Eye (tissue), 1 donor: ENCODE measurements around the gene RNF212.

ENCODE experiments used
- DNase-seq: peaks from one replicate; pipeline ENCODE4 v3.0.0-alpha.2; 2015

The RNF212 gene

DNA sequence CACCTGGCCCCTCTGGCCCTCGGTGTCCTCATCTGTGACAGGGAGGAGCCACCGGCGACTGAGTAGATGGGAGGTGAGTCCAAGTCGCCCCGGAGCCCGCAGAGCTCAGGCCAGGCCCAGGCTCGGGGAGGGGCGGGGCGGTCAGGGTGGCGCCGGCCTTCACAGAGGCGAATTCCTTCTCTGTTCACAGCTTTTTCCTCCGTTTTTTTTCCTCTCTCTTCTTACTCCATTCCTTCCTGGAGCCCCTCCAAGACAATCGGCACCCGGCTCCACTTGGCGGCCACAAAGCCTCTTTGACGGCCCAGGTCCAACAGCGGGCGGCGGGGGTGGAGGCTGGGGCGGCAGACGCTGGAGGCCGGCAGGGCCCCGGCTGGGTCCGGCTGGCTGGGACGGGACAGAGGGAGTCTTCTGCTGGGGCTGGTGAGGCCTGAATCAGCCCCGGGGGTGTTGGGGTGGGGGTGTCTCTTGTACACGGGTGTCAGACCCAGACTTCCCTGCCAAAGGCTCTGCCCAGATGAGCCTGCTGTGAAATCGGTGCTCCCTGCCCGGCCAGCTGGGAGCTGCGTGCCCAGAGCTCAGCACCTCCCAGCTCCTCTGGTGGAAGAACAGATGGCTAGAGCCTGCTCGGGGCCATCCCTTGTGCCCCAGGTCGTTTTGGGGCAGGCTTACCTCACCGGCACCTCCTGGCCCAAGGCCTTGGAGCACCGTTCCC, 79.4 kb downstream of the RNF212 start:
- no peak for DNase-seq

- DNase-seq: no peak
These were observed 80.5 kb downstream of the RNF212 start for GRCh38 chr4:1032861-1033260.

DNA sequence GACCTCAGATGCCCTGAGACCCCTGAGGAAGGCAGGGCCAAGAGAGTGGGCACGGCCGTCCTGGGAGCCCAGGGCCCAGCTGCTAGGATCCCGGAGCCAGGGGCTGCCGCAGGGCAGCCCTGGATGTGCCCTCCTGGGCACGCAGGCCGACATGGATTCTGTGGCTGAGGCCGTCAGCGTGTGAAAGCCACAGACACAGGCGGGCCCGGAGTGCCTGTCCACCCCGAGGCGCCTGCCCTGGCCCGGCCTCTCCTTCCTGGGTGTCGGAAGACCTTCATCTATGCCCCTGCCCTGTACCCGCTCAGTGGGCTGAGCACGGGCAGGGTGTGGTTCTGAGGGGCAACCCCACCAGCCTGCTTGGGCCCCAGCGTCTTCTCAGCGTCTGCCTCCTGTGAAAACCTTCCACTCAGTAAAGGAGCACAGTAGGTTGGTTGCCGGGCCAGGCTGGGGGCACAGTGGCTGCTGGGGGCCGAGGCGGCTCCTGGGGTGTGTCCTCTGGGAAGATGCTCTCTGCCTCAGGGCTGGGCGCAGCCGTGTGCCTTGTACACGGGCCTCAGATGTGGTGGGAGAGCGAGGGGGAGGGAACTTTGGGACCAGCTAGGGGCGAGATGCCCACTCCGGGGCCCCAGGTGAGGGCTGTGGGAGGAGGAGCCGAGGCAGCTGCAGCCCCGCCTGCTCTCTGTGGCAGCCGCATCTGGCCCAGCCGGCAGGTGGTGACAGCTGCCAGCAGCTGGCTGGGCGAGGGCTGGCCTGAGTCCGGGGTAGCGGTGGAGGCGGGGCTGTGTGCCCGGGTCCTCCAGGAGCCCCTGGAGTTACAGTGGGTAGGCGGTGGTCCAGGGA, 81.2 kb downstream of the RNF212 start:
- no peak for DNase-seq

DNA sequence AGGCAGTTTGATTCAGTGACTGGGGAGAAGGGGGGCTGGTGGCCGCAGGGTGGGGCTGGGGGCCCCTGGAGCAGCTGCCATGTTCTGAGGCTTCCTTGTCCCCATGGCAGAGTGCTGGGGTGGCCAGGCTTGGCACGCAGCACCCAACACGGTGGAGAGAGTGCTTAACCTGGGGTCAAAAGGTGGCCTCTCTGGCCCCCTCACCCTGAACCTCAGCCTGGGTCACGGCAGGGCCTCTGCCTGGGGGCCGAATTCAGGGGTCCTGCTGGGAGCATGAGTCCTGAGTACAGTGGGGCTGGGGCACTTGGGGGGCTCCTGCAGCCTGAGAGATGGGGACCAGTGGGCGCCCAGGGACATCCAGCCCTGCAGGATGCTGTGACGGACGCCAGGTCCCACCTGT, 82.0 kb downstream of the RNF212 start:
- DNase-seq: no peak

- no peak for DNase-seq
These were observed 82.8 kb downstream of the RNF212 start for GRCh38 chr4:1030559-1030958.

- DNase-seq: no peak
These were observed 83.3 kb downstream of the RNF212 start for GRCh38 chr4:1030031-1030430.

GRCh38 chr4:1029529-1029928, 83.8 kb downstream of the RNF212 start:
- no peak for DNase-seq

DNA sequence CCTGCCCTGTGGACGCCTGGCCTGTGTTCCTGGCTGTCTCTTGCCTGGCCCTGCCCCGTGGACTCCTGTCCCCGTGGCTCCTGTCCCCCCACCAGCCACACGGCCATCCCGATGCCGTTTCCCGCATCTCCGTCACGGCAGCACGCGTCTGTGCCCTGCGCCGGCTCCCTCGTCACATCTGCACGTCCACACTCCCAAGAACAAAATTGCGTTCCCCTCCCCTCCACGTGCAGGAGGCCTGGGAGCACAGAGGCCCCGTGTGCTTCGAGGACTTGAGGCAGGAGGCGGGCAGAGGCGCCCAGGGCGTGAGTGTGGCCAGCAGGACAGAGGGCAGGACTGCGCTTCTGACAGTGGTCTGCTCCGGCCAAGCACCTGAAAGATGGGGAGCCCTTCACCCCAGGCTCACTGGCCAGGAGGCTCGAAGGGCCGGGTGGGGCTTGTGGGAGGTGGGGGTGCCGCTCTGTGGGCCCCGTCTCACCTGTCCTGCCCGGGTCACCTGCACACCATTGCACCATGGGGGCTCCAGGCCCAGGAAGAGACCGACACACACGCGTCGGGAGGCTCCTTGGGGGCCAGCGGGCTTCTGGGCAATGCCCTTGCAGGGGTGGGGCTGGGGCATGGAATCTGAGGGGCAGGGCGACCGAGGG, 84.7 kb downstream of the RNF212 start:
- DNase-seq: no peak

DNA sequence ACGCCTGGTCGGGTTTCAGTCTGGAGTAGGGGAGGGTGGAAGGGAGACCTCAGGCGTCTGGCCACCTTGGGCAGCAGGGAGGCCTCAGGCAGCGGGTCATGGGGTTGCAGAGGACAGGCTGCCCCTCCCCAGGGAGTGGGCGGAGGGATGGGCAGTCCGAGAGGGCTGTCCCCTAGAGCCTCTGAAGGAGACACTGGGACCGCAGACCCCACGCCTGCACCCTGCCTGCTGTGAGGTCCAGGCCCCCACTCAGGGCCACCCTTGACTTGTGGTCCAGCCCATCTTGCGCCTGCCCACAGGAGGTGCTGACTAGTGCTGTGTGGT, 85.5 kb downstream of the RNF212 start:
- no peak for DNase-seq

DNA sequence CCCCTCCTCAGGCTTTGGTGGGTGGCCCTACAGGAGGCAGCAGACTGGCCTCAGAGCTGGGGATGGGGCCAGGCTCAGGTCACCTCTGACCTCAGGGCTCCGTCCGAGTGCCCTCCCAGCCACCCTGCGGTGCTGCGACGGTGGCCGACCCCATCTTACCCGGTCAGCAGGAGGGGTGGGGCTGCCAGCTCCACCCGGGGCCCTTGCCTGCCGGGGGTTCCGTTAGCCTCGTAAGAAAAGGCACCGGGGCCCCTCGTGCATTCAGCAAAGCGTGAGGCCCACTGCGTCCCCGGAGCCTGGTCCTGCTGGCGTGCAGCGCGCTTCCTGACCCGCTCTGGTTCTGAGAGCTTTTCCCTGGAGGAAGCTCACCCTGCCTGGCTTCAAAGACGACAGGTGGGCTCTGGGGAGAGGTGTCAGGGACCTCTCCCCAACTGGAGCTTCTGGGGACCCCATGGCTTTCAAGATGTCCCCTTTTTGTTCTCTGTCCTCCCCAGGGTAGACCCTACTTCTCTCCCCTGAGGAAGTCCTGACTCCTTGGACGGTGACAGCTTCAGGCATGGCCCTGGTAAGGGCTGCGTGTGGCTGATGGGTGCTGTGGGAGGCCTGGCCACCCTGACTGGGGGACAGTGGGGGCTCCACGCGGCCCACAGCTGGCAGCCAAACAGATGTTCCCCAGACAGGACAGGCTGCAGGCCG, 86.0 kb downstream of the RNF212 start:
- DNase-seq: no peak

DNA sequence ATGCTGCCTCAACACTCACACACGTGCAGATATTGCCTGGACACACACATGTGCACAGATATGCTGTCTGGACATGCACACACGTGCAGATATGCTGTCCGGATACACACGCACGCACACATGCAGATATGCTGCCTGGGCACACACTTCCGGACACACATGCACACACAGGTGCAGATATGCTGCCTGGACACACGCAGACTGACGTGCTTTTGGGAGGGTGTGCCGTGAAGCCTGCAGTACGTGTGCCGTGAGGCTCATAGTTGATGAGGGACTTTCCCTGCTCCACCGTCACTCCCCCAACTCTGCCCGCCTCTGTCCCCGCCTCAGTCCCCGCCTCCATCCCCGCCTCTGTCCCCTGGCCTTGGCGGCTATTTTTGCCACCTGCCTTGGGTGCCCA, 87.2 kb downstream of the RNF212 start:
- DNase-seq: no peak

DNA sequence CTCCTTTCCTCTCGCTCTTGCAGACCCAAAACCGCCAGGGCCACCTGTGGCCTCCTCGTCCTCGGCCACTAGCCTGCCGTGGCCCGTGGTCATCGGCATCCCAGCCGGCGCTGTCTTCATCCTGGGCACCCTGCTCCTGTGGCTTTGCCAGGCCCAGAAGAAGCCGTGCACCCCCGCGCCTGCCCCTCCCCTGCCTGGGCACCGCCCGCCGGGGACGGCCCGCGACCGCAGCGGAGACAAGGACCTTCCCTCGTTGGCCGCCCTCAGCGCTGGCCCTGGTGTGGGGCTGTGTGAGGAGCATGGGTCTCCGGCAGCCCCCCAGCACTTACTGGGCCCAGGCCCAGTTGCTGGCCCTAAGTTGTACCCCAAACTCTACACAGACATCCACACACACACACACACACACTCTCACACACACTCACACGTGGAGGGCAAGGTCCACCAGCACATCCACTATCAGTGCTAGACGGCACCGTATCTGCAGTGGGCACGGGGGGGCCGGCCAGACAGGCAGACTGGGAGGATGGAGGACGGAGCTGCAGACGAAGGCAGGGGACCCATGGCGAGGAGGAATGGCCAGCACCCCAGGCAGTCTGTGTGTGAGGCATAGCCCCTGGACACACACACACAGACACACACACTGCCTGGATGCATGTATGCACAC, 88.3 kb downstream of the RNF212 start:
- no peak for DNase-seq

- DNase-seq: no peak
These were observed 89.2 kb downstream of the RNF212 start for GRCh38 chr4:1023895-1024740.

DNA sequence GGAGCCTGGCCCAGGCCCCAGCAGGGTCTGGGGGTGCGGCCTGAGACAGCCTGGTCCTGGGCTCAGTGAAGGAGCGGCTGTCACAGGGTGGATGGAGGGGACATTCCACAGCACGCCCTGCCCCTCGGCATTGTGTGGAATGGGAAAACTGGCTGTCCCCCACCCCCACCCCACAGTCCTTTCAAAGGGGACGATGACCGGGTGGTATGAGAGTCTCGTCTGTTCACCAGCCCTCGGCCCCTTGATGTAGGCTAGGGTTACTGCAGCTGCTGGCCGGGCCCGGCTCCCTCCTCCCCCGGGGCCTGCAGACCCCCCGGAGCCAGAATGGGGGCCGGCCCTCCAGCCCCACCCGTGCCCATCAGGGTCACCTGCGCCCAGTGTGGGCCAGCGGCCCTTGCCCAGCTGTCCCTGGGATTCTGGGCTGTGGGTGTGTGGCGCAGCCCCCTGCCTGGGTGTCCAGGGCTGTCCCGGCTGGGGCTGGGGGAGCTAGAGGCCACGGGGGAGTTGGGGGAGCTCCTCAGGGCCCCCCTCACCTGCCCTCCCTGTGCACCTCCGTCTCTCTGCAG, 90.2 kb downstream of the RNF212 start:
- no peak for DNase-seq

DNA sequence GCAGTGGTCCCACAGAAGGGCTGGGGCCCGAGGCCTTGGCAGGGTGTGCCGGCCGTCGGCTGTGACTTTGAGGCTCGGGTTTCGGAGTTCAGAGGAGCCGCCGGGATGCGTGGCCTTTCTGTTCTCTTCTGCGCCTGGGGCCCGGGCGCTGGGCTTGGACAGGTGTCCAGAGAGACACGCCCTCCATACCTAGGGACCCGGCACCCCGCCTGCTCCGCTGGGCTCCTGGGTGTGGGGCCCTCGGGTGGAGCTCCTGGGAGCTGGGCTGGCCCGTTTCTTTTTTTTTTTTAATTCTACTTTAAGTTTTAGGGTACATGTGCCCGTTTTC, 90.7 kb downstream of the RNF212 start:
- no peak for DNase-seq

DNA sequence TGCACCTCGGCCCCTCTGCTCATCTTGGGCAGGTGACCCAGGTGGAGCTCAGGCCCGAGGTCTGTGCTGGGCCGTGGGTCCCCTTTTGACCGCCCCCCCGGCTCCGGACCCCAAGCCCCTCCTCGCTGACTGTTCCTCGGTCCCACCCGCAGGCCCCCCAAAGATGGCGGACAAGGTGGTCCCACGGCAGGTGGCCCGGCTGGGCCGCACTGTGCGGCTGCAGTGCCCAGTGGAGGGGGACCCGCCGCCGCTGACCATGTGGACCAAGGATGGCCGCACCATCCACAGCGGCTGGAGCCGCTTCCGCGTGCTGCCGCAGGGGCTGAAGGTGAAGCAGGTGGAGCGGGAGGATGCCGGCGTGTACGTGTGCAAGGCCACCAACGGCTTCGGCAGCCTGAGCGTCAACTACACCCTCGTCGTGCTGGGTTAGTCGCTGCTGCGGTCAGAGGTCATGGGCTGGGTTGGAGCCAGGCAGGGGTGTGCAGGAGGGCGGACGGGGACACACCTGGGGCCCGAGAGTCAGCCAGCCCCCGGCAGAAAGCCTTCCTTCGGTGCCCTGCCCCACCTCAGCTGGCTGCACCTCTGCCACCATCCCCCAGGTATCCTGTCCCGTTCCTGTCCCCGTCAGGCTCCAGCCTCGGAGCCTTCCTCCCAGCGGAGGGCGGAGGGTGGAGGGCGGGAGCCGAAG, 91.2 kb downstream of the RNF212 start:
- DNase-seq: no peak
